Lung (tissue), 12 donors: ENCODE results near the gene PRAMEF13. TPM values are rescaled to one million over a fixed set of nuclear protein-coding genes. Genes with fewer than 3 reads are reported as not detected.
"Not testable (repeated sequence)": the region's sequence is repeated elsewhere in the genome, so short reads cannot be mapped to it uniquely, and the experiment has no call there.

Experiments
- ATAC-seq: fragments of 200-7000 bp; cut with Tn5 transposase; one replicate; pipeline ENCODE4 v1.9.1; 2020; ENCODE audit warnings: moderate number of reproducible peaks; ENCODE audit not compliant: insufficient read depth, low FRiP score
- DNase-seq, 3 donors: peaks; one replicate each; pipeline ENCODE4 v3.0.0-alpha.2; 2013 to 2017
- H3K27ac ChIP-seq, 2 donors: one replicate each; pipeline ENCODE4 v1.5.1; 2013; ENCODE audit warnings: mild to moderate bottlenecking in 2 of 2, moderate library complexity in 2 of 2, control low read depth in 1 of 2, inconsistent platforms in 1 of 2, low read depth in 1 of 2, low read length in 1 of 2
- H3K27me3 ChIP-seq, 3 donors: one replicate each; pipeline ENCODE4 v1.5.1; 2013; ENCODE audit warnings: low read length in 2 of 3; ENCODE audit not compliant: control insufficient read depth in 3 of 3, insufficient read depth in 3 of 3
- H3K36me3 ChIP-seq, 4 donors: one replicate each; pipeline ENCODE4 v1.5.1; 2013; ENCODE audit warnings: low read length in 4 of 4, mild to moderate bottlenecking in 1 of 4, moderate library complexity in 1 of 4; ENCODE audit not compliant: control insufficient read depth in 4 of 4, insufficient read depth in 4 of 4
- H3K4me1 ChIP-seq, 5 donors: one replicate each; pipeline ENCODE4 v1.5.1; 2013; ENCODE audit warnings: low read length in 5 of 5, mild to moderate bottlenecking in 2 of 5, moderate library complexity in 1 of 5; ENCODE audit not compliant: control insufficient read depth in 5 of 5, insufficient read depth in 5 of 5
- H3K4me3 ChIP-seq: one replicate; pipeline ENCODE4 v1.5.1; 2013; ENCODE audit warnings: mild to moderate bottlenecking, control low read depth, moderate library complexity
- H3K9ac ChIP-seq, 2 donors: one replicate each; pipeline ENCODE4 v1.5.1; 2013; ENCODE audit warnings: low read length in 2 of 2, control low read depth in 1 of 2; ENCODE audit not compliant: insufficient read depth in 1 of 2
- H3K9me3 ChIP-seq, 4 donors: one replicate each; pipeline ENCODE4 v1.5.1; 2013; ENCODE audit warnings: low read length in 3 of 4, mild to moderate bottlenecking in 1 of 4, moderate library complexity in 1 of 4; ENCODE audit not compliant: control insufficient read depth in 4 of 4, insufficient read depth in 3 of 4
- CTCF ChIP-seq: IDR thresholded peaks from 2 replicates; pipeline ENCODE4 v1.5.1; 2012; ENCODE audit warnings: mild to moderate bottlenecking; ENCODE audit errors: control extremely low read depth, extremely low read depth
- WGBS, 2 donors: extraction: QIAGEN DNeasy Blood & Tissue Kit; methylation state at CpG; one replicate each; pipeline ENCODE4 v1.1.7; 2013; 5-methylcytosine and 5-hydroxymethylcytosine counted together
- polyA plus RNA-seq, 2 donors: library from polyadenylated mRNA; stranded (reverse); fragments of 200-250 nt; gene quantifications; one replicate each; pipeline ENCODE4 v1.2.1, GENCODE V29; 2013
- total RNA-seq, 2 donors: library from RNA; depleted of rRNA in 1 of 2; stranded (reverse); fragments of >200 nt in 1 of 2; gene quantifications; one replicate each; pipeline ENCODE4 v1.2.1, GENCODE V29; 2014 to 2021
- donor health status: control.
- donor health status: control.
- donor health status: Bipolar disorder and iron deficiency.
- donor health status: healthy.
- donor health status: DM: yes; HTN: yes; CAD: no.

Gene PRAMEF13
- total and polyA plus RNA-seq, 4 donors, result not detected

- not testable (repeated sequence) for ATAC-seq, DNase-seq, H3K27me3 ChIP-seq, H3K36me3 ChIP-seq, H3K4me1 ChIP-seq, H3K9ac ChIP-seq, H3K4me3 ChIP-seq, H3K27ac ChIP-seq, H3K9me3 ChIP-seq
- 75 to 81% methylated on average over 9 of the region's 9 CpGs for WGBS, 2 donors
Measured at GRCh38 chr1:13225675-13226204, 24.5 kb upstream of the PRAMEF13 start, which contains the start of gene PRAMEF18. TSS of gene PRAMEF18 (minus strand) at chr1:13226154. CDS start at chr1:13226106, 48 bp downstream.

DNA sequence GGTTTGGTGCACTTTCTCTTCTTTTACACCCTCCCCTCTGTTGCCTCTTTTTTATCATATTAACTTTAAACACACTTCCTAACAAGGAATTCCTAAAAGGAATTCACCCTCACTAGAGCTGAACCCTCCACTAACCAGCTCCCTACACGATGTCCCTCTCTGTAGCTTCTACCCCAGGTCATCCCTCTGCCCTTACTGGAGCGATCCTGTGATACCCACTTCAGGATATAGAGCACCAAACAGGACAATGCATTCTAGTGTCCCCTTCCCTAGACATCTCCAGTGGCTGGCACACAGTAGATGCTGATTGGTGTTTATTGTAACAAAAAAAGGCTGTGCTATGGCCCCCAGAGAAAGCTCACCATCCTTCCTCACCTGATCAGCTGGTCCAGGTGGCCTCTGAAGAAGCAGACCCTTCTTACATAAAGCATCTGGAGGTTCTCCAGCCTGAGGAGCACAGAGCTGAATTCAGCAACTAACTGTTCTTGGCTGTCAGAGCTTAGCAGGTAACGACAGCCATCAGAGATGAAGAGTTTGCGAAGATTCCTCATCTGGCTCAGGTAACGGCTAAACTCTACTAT, 23.4 kb upstream of the PRAMEF13 start:
- H3K36me3 ChIP-seq, result no peaks in the 10 kb centered on the region
- ATAC-seq (no peak), DNase-seq (no peak)
- H3K4me3 ChIP-seq, result no peak overlapping the region
- no peaks in the 10 kb centered on the region for H3K9me3 ChIP-seq
- WGBS, 2 donors, result 80 to 90% methylated on average over 5 of the region's 5 CpGs
- no peak for TF ChIP-seq CTCF
- H3K9ac ChIP-seq, result no peak overlapping the region
- H3K4me1 ChIP-seq, result no peaks in the 10 kb centered on the region
- peaks cover 0 to 3% (median 0%) of the 10 kb centered on the region in 3 donors for H3K27me3 ChIP-seq
- no peak overlapping the region for H3K27ac ChIP-seq

DNA sequence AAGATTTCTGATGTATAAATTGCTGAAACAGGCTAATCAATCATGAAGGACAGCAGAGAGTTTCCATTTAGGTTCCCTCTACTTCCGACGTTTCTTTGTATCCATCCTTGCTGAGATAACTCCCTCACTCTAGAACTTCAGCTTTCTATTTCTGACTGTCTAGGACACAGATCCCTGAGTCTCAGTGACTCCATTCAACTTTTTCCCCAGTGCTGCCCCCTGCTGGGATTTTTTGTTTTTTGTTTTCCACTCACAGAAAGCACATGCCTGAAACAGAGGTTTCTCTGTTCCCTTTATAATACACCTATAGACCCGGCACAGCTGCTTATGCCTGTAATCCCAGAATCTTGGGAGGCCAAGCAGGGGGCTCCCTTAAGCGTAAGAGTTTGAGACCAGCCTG, 21.6 kb upstream of the PRAMEF13 start:
- H3K27me3 ChIP-seq, H3K9me3 ChIP-seq, H3K36me3 ChIP-seq, H3K27ac ChIP-seq, H3K4me1 ChIP-seq, ATAC-seq, H3K4me3 ChIP-seq, H3K9ac ChIP-seq, DNase-seq: not testable (repeated sequence)
- WGBS, 2 donors, result no CpG with 5 or more reads among the region's 4 CpGs

GRCh38 chr1:13219203-13219602, 18.0 kb upstream of the PRAMEF13 start:
- not testable (repeated sequence) for H3K4me3 ChIP-seq, ATAC-seq, H3K9me3 ChIP-seq, H3K9ac ChIP-seq, H3K36me3 ChIP-seq, H3K27me3 ChIP-seq, H3K4me1 ChIP-seq, H3K27ac ChIP-seq, DNase-seq
- WGBS, 2 donors, result no CpG with 5 or more reads among the region's 3 CpGs

GRCh38 chr1:13216619-13217018, 15.4 kb upstream of the PRAMEF13 start:
- no CpG with 5 or more reads among the region's 7 CpGs for WGBS, 2 donors
- H3K4me1 ChIP-seq, H3K27ac ChIP-seq, H3K9me3 ChIP-seq, H3K27me3 ChIP-seq, ATAC-seq, H3K4me3 ChIP-seq, H3K36me3 ChIP-seq, H3K9ac ChIP-seq, DNase-seq: not testable (repeated sequence)

DNA sequence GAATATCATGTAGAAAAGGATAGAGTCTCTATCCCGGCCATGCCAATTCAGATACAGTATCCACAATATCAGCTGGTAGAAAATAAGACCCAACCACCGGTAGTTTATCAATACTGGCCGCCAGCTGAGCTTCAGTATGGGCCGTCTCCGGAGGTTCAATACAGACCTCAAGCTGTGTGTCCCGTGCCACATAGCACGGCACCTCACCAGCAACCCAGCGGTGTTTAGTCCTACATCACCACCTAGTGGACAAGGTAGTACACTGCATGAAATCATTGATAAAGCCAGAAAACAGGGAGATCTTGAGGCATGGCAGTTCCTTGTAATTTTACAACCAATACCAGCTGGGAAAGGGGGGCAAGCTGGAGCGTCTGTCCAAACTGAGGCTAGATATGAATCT, 7.5 kb upstream of the PRAMEF13 start:
- H3K36me3 ChIP-seq, H3K27ac ChIP-seq, H3K4me1 ChIP-seq, H3K4me3 ChIP-seq, DNase-seq, H3K9me3 ChIP-seq, H3K9ac ChIP-seq, ATAC-seq, H3K27me3 ChIP-seq: not testable (repeated sequence)
- WGBS, 2 donors, result no CpG with 5 or more reads among the region's 9 CpGs

DNA sequence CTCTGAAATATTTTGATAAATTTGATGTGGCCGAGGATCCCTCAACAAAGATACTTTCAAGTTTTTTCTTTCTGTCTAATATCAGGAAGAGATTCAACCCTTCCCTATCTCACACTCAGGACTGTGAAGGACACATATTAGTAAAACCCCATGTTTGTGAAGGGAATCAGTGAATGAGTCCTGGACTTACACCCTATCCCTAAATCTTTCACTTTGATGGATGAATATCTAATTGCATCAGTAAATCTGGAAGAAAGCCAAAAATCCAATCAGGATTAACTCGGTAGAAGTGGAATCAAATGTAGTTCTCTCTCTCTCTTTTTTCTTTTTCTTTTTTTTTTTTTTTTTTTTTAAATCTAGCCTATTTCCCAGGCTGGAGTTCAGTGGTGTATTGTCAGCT, 29.7 kb downstream of the PRAMEF13 start, which contains the start of gene PRAMEF9:
Gene PRAMEF9 (plus strand): TSS at position 301 of the 400 bp plus-strand sequence. CDS start 3,433 bp downstream, outside the sequence.
- not testable (repeated sequence) for H3K4me1 ChIP-seq, DNase-seq, H3K27me3 ChIP-seq, ATAC-seq, H3K9ac ChIP-seq, H3K36me3 ChIP-seq, H3K27ac ChIP-seq, H3K9me3 ChIP-seq, H3K4me3 ChIP-seq
- WGBS, 2 donors, result 94 to 100% methylated on average over 1 of the region's 2 CpGs
